OCI-LY7 (cell line): ENCODE results near the gene ZNF467. TPM values are rescaled to one million over a fixed set of nuclear protein-coding genes. Genes with fewer than 3 reads are reported as not detected.

Experiments
- BruUV-seq: library from RNA; stranded (reverse); fragments of 400-500 nt; replicated peaks from 2 replicates; lab custom pipeline; 2021; lab: Mats Ljungman, UMichigan
- CTCF ChIA-PET: fragments of 300-600 bp; sonication (Branson Sonifier 250); formaldehyde crosslinking; loops from one replicate; lab custom pipeline; 2022; ENCODE audit warnings: antibody characterized with exemption; ENCODE audit not compliant: unreplicated experiment; lab: Charles Lee
- POLR2A ChIA-PET: fragments of 300-600 bp; sonication (Branson Sonifier 250); formaldehyde crosslinking; loops from one replicate; lab custom pipeline; 2022; ENCODE audit warnings: antibody characterized with exemption; lab: Charles Lee
- DNase-seq: peaks from one replicate; pipeline ENCODE4 v3.0.0-alpha.2; 2015; ENCODE audit warnings: low spot score
- H2AFZ ChIP-seq: fragments of 200-600 bp; sonication (generic), shearing (Covaris generic); 2 replicates; pipeline ENCODE4 v1.6.1; 2014; ENCODE audit warnings: mild to moderate bottlenecking, antibody characterized with exemption, low read length, moderate library complexity
- H3K27ac ChIP-seq: fragments of 200-600 bp; sonication (generic); 2 replicates; pipeline ENCODE4 v1.5.1; 2014; ENCODE audit warnings: mixed run types, low read depth, mild to moderate bottlenecking, moderate library complexity, low read length, inconsistent platforms; ENCODE audit not compliant: poor library complexity, severe bottlenecking
- H3K36me3 ChIP-seq: fragments of 200-600 bp; sonication (generic); 2 replicates; pipeline ENCODE4 v1.6.1; 2014; ENCODE audit warnings: mild to moderate bottlenecking, antibody characterized with exemption, low read length, moderate library complexity, mixed read lengths; ENCODE audit not compliant: insufficient read depth
- H3K4me1 ChIP-seq: fragments of 200-600 bp; sonication (generic); 2 replicates; pipeline ENCODE4 v1.5.1; 2014; ENCODE audit warnings: mild to moderate bottlenecking, low read length; ENCODE audit not compliant: insufficient read depth, poor library complexity, severe bottlenecking
- H3K4me2 ChIP-seq: fragments of 200-600 bp; sonication (generic); 2 replicates; pipeline ENCODE4 v1.6.1; 2014; ENCODE audit warnings: mild to moderate bottlenecking, low read length
- H3K4me3 ChIP-seq: fragments of 200-600 bp; sonication (generic); 2 replicates; pipeline ENCODE4 v1.5.1; 2014; ENCODE audit warnings: mild to moderate bottlenecking, low read depth, low read length; ENCODE audit not compliant: poor library complexity, severe bottlenecking
- H3K79me2 ChIP-seq: fragments of 200-600 bp; sonication (generic); 2 replicates; pipeline ENCODE4 v1.6.1; 2016; ENCODE audit warnings: low read depth, mild to moderate bottlenecking, low read length, moderate library complexity, mixed read lengths; ENCODE audit not compliant: insufficient read depth
- H3K9me2 ChIP-seq: fragments of 200-600 bp; sonication (generic); 2 replicates; pipeline ENCODE4 v1.6.1; 2016; ENCODE audit warnings: mild to moderate bottlenecking, low read length, mixed read lengths; ENCODE audit not compliant: insufficient read depth
- H3K9me3 ChIP-seq: fragments of 200-600 bp; sonication (generic); 2 replicates; pipeline ENCODE4 v1.6.1; 2014; ENCODE audit warnings: mild to moderate bottlenecking, mixed run types, low read length, mixed read lengths
- H4K20me1 ChIP-seq: fragments of 200-600 bp; sonication (generic); 2 replicates; pipeline ENCODE4 v1.6.1; 2014; ENCODE audit warnings: mild to moderate bottlenecking, antibody characterized with exemption, low read length, moderate library complexity, mixed read lengths; ENCODE audit not compliant: insufficient read depth
- CTCF ChIP-seq: fragments of 200-600 bp; sonication (generic); conservative IDR thresholded peaks from 2 replicates; pipeline ENCODE4 v1.5.1; 2014; ENCODE audit warnings: mild to moderate bottlenecking, antibody characterized with exemption, low read length, moderate library complexity, mixed read lengths
- EZH2phosphoT487 ChIP-seq: fragments of 200-600 bp; sonication (generic); IDR thresholded peaks from 2 replicates; pipeline ENCODE4 v1.6.1; 2018; ENCODE audit warnings: low read depth, borderline replicate concordance, mild to moderate bottlenecking, mixed run types, antibody characterized with exemption, low read length, moderate library complexity, mixed read lengths
- intact Hi-C: fragments of 100-400 bp; cut with micrococcal nuclease; formaldehyde crosslinking; loops from one replicate; pipeline ENCODE4 v1.10.0; 2022; ENCODE audit not compliant: unreplicated experiment
- total RNA-seq, 2 experiments: library from RNA; depleted of rRNA in 1 of 2; stranded (reverse); fragments of >200 nt in 1 of 2; shearing (Covaris generic) in 1 of 2; gene quantifications; 2 replicates each; pipeline ENCODE4 v1.2.3, GENCODE V29; 2014 to 2022

The ZNF467 gene
- total RNA-seq, 2 experiments from 2014 or later: 0.22 to 0.40 TPM

GRCh38 chr7:149778327-149778637 lies 4.9 kb upstream of the ZNF467 start:
- no TSS peak for BruUV-seq
- intact Hi-C loops: no loop called here

GRCh38 chr7:149777551-149778326 lies 4.4 kb upstream of the ZNF467 start:
- Histone ChIP-seq H2AFZ (no peak overlapping the region), H3K4me1 (peaks cover 3% of the 10 kb centered on the region), H3K9me3 (no peaks in the 10 kb centered on the region), H3K9me2 (no peaks in the 10 kb centered on the region), H3K4me2 (no peak overlapping the region), H4K20me1 (no peaks in the 10 kb centered on the region), H3K4me3 (no peak overlapping the region), H3K36me3 (no peaks in the 10 kb centered on the region), H3K79me2 (no peaks in the 10 kb centered on the region), H3K27ac (no peak overlapping the region)
- no peak for TF ChIP-seq CTCF
- TF ChIP-seq EZH2phosphoT487: no peak
- no TSS peak for BruUV-seq
- no peak for DNase-seq
- CTCF ChIA-PET: interaction anchor here (0.5 kb wide), 1 partner anchor 31 kb away, joined by 3 read pairs; no protein-coding TSS in a partner anchor
- intact Hi-C loops: no loop called here
- POLR2A ChIA-PET: no interaction called here

More at GRCh38 chr7:149778327-149778637, 4.9 kb upstream of the ZNF467 start:
- Histone ChIP-seq H3K27ac (no peak overlapping the region), H3K4me1 (peaks cover 3% of the 10 kb centered on the region), H3K9me3 (no peaks in the 10 kb centered on the region), H3K36me3 (no peaks in the 10 kb centered on the region), H3K4me3 (no peak overlapping the region), H3K9me2 (no peaks in the 10 kb centered on the region), H3K79me2 (no peaks in the 10 kb centered on the region), H2AFZ (no peak overlapping the region), H3K4me2 (no peak overlapping the region), H4K20me1 (no peaks in the 10 kb centered on the region)
- POLR2A ChIA-PET: no interaction called here
- TF ChIP-seq EZH2phosphoT487: no peak
- TF ChIP-seq CTCF: no peak
- CTCF ChIA-PET: no interaction called here
- DNase-seq: no peak

GRCh38 chr7:149776848-149777407 lies 3.5 kb upstream of the ZNF467 start:
- CTCF ChIA-PET: interaction anchor here (0.5 kb wide), 1 partner anchor 32 kb away, joined by 3 read pairs; no protein-coding TSS in a partner anchor
- H3K4me2 ChIP-seq: no peak overlapping the region
- intact Hi-C loops: no loop called here
- no peaks in the 10 kb centered on the region for H3K9me2 ChIP-seq
- no peaks in the 10 kb centered on the region for H3K79me2 ChIP-seq
- H3K4me1 ChIP-seq: peaks cover 8% of the 10 kb centered on the region
- no peak overlapping the region for H2AFZ ChIP-seq
- no peak for DNase-seq
- H3K9me3 ChIP-seq: no peaks in the 10 kb centered on the region
- POLR2A ChIA-PET: no interaction called here
- no TSS peak for BruUV-seq
- no peak overlapping the region for H3K27ac ChIP-seq
- no peak overlapping the region for H3K4me3 ChIP-seq
- no peak for TF ChIP-seq CTCF
- no peak for TF ChIP-seq EZH2phosphoT487
- no peaks in the 10 kb centered on the region for H4K20me1 ChIP-seq
- no peaks in the 10 kb centered on the region for H3K36me3 ChIP-seq
